Activated naive CD8-positive, alpha-beta T cell treated with anti-CD3 and anti-CD28 coated beads, Interleukin-2, amount 50 U/mL, for 24 hours (primary cell): Measurements from ENCODE around the gene PLA2G15.

Experiments used
- ATAC-seq: fragments of 150-1000 bp; cut with Tn5 transposase; one replicate; pipeline ENCODE4 v1.10.0; 2021
- DNase-seq: peaks from one replicate; pipeline ENCODE4 v3.0.0; 2021
- H3K27ac Mint-ChIP-seq: one replicate; pipeline ENCODE4 v1.8.0; 2021; ENCODE audit warnings: mild to moderate bottlenecking, mixed read lengths
- H3K27me3 Mint-ChIP-seq: one replicate; pipeline ENCODE4 v1.8.0; 2021; ENCODE audit warnings: mixed read lengths
- H3K36me3 Mint-ChIP-seq: one replicate; pipeline ENCODE4 v1.8.0; 2021; ENCODE audit warnings: low read depth, mixed read lengths
- H3K4me1 Mint-ChIP-seq: one replicate; pipeline ENCODE4 v1.8.0; 2021; ENCODE audit warnings: mixed read lengths
- H3K4me3 Mint-ChIP-seq: one replicate; pipeline ENCODE4 v1.8.0; 2021; ENCODE audit warnings: mild to moderate bottlenecking, moderate library complexity, mixed read lengths
- H3K9me3 Mint-ChIP-seq: one replicate; pipeline ENCODE4 v1.8.0; 2021; ENCODE audit warnings: mixed read lengths

Gene PLA2G15

DNA sequence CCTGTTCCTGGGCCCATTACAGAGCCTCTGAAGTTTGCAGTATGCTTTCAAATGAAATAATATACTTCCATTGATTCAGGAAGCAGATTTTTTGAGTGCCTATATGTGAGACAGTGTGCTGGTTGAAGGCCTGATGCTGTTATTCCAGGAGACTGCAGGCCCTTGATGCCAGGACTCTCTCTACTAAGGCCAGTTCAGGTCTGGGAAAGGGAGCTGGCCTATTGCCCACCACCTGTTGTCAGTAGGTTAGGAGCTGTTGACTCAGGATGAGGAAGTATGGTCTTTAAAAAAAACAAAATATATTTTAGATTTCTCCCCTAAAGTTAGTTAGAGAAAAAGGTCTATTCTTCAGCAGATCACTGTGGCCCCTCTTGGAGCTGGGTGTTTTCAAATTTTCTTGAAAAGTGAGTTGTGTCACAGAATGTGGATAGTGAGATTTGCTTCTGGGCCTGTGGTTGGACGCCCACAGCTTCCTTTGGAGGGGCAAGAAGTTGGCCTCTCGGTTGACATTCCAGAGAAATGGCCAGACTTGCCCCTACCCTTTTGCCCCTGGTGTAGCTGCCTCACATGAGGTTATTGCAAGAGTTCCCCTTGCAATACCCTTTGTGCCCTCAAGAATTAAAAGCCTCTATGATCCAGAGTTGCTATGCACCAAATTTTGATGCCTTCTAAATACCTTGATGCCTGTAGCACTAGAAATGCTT, 17.2 kb upstream of the PLA2G15 start:
- no peaks in the 10 kb centered on the region for H3K9me3 Mint-ChIP-seq
- H3K27me3 Mint-ChIP-seq = no peaks in the 10 kb centered on the region
- peaks cover 43% of the 10 kb centered on the region for H3K4me1 Mint-ChIP-seq
- no peak overlapping the region for H3K4me3 Mint-ChIP-seq
- ATAC-seq = no peak
- H3K27ac Mint-ChIP-seq = peak overlapping the region; percentile 86
- peaks cover 19% of the 10 kb centered on the region for H3K36me3 Mint-ChIP-seq
- DNase-seq = no peak

DNA sequence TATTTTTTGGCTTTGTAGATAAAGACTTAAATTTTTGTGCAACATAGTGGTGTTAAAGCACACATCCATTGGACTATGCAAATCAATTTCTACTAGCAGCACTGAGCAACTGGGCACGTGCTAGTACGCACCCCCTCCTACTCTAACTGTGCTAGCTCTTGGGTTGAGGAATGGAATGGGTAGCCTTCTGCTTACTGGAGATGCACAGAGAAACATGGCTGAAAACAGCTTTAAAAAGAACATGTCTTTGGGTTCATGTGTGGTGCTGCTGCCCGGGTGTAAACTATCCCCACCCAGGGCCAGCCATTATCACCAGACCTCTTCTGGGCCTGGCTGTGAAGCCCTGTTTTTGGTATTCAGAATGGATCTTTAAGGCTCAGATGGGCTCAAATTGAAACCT, 16.5 kb upstream of the PLA2G15 start:
- Mint-ChIP-seq H3K36me3 (peaks cover 19% of the 10 kb centered on the region), H3K27ac (peak overlapping the region; percentile 54), H3K4me1 (peaks cover 49% of the 10 kb centered on the region), H3K9me3 (no peaks in the 10 kb centered on the region), H3K4me3 (no peak overlapping the region), H3K27me3 (no peaks in the 10 kb centered on the region)
- ATAC-seq (no peak), DNase-seq (no peak)

DNA sequence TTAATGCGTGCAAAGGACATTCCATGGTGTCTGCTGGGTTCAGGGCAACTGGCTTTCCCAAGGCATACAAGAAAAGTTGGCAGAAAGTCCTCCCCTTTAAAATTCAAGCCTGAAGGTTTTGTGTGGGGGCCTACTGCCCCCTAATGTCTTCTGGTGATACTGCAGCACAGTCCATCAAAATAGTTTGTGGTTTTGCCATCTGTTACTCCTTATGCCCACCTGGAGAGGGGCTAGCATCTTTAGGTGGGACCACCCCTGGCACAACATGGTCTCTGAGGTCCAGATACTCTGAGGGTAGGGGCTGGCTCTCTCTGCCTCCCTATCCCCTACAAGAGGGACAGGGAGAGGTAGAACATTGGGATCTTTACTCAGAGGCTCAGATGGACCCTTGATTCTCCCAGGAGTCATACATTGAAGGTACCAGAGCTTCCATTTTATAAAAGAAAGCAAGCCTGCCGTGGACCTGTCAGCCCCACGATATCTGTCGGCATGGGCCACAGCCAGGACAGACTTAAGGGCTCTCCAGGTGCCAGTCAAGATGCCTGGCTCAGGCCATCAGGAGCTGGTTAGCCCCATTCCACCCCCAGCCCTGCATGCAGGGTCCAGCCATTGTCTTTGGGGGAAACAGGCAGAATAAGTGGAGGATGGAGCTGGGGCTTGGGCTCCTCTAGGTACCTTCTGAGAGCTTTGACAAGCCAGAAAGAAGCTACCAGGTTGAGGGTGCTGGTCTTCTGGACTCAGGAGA, 15.6 kb upstream of the PLA2G15 start:
- DNase-seq (peak; percentile 45), ATAC-seq (no peak)
- Mint-ChIP-seq H3K4me1 (peaks cover 51% of the 10 kb centered on the region), H3K27me3 (no peaks in the 10 kb centered on the region), H3K27ac (peak overlapping the region; percentile 54), H3K36me3 (peaks cover 19% of the 10 kb centered on the region), H3K9me3 (no peaks in the 10 kb centered on the region), H3K4me3 (no peak overlapping the region)

DNA sequence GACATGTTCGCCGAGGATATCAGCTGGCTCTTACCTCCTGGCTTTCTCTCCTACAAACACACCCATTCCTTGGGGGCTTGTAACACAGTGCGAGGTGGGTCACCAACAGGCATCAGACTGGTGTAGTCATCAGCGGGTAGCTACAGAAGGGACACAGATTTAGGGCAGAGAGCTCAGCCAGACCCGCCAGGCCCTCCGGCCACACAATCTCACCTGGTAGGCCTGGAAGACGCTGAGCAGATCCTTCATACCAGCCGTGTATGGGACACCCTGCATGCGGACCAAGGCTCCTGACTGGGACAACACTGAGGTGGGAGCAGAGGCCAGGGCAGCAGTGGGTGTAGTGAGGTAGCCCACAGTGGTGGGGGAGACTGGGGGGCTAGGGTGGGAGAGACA, 15.0 kb upstream of the PLA2G15 start:
- H3K4me1 Mint-ChIP-seq = peaks cover 53% of the 10 kb centered on the region
- DNase-seq = no peak
- H3K36me3 Mint-ChIP-seq = peaks cover 19% of the 10 kb centered on the region
- ATAC-seq = no peak
- no peak overlapping the region for H3K4me3 Mint-ChIP-seq
- no peak overlapping the region for H3K27ac Mint-ChIP-seq
- H3K9me3 Mint-ChIP-seq = no peaks in the 10 kb centered on the region
- no peaks in the 10 kb centered on the region for H3K27me3 Mint-ChIP-seq

DNA sequence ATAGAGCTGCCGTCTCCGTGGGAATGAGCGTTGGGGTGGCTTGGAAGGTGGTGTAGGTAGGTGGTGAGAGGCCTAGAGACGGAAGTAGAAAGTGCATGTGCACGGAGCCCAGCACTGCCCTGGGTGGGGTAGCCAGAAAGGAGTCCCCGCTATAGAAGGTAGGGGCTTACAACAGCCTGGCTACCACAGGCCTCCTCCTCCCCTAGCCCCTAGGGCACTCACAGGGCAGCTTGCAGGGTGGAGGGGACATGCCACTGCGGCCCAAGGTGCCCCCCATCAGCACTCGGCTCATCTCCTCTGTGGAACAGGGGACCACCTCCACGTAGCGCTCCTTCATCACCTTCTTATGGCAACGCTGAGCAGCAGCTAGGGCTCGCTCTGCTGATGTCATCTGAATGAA, 14.2 kb upstream of the PLA2G15 start:
- no peaks in the 10 kb centered on the region for H3K9me3 Mint-ChIP-seq
- H3K27ac Mint-ChIP-seq = no peak overlapping the region
- H3K4me1 Mint-ChIP-seq = peaks cover 47% of the 10 kb centered on the region
- H3K36me3 Mint-ChIP-seq = peaks cover 13% of the 10 kb centered on the region
- no peak overlapping the region for H3K4me3 Mint-ChIP-seq
- DNase-seq (no peak), ATAC-seq (no peak)
- H3K27me3 Mint-ChIP-seq = no peaks in the 10 kb centered on the region

DNA sequence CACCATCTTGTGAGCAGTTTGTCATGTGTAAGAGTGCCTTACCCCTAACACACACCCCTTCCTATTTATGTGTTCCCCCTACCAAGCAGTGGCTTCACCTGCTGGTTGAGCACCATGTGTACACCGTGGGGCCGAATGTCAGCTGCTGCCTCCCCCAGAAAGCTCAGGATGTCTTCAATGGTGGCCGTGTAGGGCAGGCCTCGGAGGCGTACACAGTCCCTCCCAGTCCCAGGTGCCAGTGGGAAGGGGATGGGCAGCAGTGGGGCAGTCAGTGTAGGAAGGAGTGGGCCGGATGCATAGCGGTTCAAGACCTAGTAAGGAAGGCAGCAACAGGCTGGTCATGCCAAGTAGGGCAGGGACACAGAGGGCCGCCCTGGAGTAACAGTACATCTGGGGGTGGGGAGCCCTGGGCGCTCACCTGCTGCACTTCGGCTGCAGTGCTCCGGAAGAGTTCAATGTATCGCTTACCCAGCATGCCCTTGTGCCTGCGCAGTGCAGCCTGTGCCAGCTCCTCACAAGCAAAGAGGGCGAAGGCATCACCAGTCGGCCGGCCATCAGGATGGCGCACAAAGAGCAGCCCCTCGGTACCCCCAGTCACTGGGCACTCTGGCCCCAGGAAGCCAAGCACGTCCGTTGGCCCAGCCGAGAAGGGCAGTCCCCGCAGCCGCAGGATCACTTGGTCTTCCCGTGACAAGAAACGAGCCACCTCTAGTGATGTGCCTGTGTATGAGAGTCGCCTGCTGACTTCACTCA, 13.6 kb upstream of the PLA2G15 start:
- Mint-ChIP-seq H3K27ac (no peak overlapping the region), H3K4me3 (no peak overlapping the region), H3K9me3 (no peaks in the 10 kb centered on the region), H3K36me3 (peaks cover 13% of the 10 kb centered on the region), H3K27me3 (no peaks in the 10 kb centered on the region), H3K4me1 (peaks cover 45% of the 10 kb centered on the region)
- no peak for DNase-seq
- no peak for ATAC-seq

DNA sequence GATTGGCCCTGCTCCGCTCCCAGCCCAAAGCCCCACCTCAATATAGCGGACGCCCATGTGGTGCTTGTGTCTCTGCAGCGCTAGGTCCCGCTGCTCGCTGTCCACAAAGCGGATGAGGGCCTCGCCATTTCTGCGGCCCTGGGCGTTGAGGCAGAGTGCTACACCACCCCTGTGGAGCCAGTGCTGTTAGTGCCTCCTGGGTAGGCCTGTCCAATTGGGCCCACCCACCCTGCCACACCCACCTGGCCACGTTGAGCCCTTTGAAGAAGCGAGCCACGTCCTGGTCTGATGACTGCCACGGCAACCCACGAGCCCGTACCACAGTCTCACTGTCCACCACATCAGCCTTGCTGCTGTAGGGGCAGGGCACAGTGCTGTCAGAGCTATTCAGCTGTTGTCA, 12.8 kb upstream of the PLA2G15 start:
- DNase-seq = no peak
- Mint-ChIP-seq H3K27me3 (no peaks in the 10 kb centered on the region), H3K9me3 (no peaks in the 10 kb centered on the region), H3K27ac (no peak overlapping the region), H3K4me1 (peaks cover 43% of the 10 kb centered on the region), H3K4me3 (no peak overlapping the region), H3K36me3 (peaks cover 9% of the 10 kb centered on the region)
- no peak for ATAC-seq

DNA sequence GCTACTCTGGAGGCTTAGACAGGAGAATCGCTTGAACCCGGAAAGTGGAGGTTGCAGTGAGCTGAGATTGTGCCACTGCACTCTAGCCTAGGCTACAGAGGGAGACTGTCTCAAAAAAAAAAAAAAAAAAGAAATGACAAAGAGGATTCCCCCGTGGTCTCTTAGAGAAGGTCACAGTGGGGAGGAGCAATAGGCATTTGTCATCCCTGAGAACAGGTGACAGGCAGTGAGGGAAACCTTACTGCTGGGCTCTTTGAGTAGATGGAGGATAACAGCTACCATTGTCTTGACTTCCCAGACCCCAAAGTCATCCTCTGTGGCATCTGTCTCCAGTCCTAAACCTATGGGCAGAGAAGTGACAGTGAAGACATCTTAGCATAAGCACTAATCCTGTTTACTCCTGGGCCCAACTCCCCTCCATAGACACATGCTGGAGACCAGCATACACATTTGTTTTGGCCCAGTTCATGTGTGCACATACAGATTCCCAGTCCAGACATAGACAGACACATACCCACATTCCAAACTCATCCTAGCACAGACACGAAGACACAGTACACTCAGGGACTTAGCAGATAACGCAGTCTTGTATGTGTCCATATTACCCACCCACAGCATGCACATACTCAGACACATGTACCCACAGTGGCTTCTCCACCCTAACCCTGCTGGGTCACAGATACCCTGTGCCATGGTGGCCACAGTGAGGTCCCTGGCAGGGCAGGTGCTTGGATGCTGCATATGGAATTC, 11.9 kb upstream of the PLA2G15 start:
- peak; percentile 51 for ATAC-seq

DNA sequence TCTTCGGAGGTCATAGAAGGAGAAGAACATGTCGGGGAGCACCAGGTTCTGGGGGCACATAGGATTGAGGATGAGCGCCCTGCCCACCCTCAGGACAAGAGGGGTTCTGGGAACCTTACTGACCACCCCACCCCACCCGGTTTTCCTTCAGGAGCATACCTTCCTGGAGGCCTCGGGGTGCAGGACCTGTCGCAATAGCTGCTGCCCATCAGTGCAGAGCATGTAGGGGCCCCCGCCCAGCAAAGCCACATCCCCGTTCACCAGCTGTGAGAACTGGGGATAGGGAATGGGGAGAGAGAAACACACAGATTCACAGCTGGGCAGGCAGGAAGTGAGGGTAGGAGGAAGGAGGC, 11.4 kb upstream of the PLA2G15 start:
- Mint-ChIP-seq H3K9me3 (no peaks in the 10 kb centered on the region), H3K36me3 (peaks cover 5% of the 10 kb centered on the region), H3K27ac (no peak overlapping the region), H3K4me1 (peaks cover 38% of the 10 kb centered on the region), H3K27me3 (no peaks in the 10 kb centered on the region), H3K4me3 (no peak overlapping the region)
- ATAC-seq = no peak
- DNase-seq = no peak

More for the DNA sequence above, 11.9 kb upstream of the PLA2G15 start:
- DNase-seq = no peak
- Mint-ChIP-seq H3K27ac (peak overlapping the region; percentile 2), H3K27me3 (no peaks in the 10 kb centered on the region), H3K36me3 (peaks cover 5% of the 10 kb centered on the region), H3K4me3 (no peak overlapping the region), H3K9me3 (no peaks in the 10 kb centered on the region), H3K4me1 (peaks cover 39% of the 10 kb centered on the region)

DNA sequence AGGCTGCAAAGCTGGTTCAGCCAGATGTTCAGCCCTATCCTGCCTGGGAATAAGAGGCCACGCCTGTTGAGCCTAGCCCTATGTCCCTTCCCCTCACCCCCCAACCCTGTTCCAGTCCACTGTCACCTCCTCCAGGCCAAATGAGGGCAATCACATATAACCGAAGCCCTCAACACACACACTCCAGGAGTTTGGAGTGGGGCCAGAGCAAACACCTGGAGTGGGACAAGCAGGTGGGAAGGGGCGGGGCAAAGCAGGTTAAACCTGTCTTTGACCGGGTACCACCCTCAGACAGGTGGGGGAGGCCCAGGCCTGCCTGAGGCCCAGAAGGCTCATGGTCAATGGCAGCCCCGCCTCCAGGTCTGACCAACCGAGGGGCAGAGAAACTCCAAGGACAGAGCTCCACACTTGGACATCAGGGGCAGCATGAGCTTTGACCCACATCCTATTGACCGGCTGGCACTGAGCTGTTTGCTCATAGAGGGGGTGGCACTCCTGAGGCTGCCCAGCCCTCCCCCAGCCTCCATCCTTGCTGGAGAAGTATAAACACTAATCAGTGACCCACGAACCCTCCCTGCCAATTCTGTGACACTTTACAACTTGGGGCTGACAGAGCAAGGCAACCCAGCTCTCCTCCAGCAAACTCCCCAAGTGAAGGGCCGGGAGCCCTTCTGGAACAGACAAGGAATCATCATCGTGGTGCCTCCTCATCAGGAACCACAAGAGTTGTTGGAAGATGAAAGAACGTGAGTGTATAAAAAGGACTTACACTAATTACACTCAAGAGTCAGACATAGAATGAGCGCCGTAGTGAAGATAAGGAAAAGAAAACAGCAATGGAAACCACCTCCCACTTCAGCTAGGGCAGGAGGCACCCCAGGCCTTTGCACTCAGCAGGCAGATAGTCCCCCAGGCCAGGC, 10.7 kb upstream of the PLA2G15 start:
- Mint-ChIP-seq H3K4me3 (no peak overlapping the region), H3K27ac (no peak overlapping the region), H3K4me1 (peaks cover 36% of the 10 kb centered on the region), H3K9me3 (no peaks in the 10 kb centered on the region), H3K27me3 (no peaks in the 10 kb centered on the region), H3K36me3 (peaks cover under 1% of the 10 kb centered on the region)
- ATAC-seq (no peak), DNase-seq (no peak)

DNA sequence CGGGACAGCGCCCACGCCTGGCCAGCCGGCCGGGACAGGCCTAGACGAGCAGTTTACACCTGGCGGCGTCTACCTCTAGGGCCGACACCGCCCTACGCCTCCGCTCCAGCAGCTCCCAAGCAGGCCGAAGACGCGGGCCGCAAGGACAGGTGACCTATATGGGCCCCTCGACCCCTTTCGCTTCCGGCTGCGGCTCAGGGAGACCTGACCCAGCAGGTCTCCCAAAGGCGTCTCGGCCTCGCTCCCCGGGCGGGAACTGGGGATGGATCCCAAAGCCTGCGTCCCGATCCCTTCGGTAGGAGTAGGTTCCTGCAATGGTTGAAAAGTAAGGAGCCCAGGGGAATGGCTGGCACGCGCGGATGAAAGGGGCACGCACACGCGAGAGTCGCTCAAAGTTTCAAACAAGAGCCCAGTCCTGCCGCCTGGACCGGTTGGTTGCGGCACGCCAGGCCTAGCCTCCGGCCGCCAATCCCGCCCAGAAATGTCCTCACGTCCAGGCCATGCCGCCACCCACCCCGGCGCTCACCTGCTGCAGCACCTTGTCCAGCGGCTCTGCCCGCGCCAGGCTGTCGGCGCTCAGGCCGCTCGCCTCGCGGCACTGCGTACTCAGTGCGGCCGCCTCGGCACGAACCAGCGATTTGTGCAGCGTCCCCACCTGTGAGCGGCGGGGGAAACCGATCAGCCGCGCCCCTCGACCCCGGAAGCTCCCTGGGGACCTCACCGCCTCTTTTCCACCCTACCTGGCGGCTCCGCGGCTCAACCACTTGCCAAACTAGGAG, 9.9 kb upstream of the PLA2G15 start:
- ATAC-seq (no peak), DNase-seq (no peak)
- Mint-ChIP-seq H3K9me3 (no peaks in the 10 kb centered on the region), H3K36me3 (no peaks in the 10 kb centered on the region), H3K27me3 (no peaks in the 10 kb centered on the region), H3K4me1 (peaks cover 41% of the 10 kb centered on the region), H3K4me3 (no peak overlapping the region), H3K27ac (no peak overlapping the region)

DNA sequence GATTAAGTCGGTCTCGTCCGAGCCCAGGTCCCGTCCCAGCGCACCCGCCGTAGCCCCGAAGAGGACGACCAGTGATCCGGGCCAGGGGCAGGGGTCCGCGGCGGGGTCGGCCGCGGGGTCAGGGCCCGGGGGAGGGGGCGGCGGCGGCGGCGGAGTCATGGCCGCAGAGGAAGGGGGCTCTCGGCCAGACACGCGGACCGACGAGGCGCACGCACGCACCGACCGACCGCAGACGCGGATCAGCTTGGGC, 9.4 kb upstream of the PLA2G15 start, which contains the start of gene ESRP2:
ESRP2 (minus strand) TSS at position 241 of the 250 bp plus-strand sequence; CDS start at position 159, 82 bp downstream.
- Mint-ChIP-seq H3K9me3 (no peaks in the 10 kb centered on the region), H3K36me3 (no peaks in the 10 kb centered on the region), H3K27ac (peak within 1 kb of the TSS; percentile 87), H3K27me3 (no peaks in the 10 kb centered on the region), H3K4me1 (peaks cover 41% of the 10 kb centered on the region), H3K4me3 (peak within 1 kb of the TSS; percentile 90)
- ATAC-seq (no peak), DNase-seq (no peak)

DNA sequence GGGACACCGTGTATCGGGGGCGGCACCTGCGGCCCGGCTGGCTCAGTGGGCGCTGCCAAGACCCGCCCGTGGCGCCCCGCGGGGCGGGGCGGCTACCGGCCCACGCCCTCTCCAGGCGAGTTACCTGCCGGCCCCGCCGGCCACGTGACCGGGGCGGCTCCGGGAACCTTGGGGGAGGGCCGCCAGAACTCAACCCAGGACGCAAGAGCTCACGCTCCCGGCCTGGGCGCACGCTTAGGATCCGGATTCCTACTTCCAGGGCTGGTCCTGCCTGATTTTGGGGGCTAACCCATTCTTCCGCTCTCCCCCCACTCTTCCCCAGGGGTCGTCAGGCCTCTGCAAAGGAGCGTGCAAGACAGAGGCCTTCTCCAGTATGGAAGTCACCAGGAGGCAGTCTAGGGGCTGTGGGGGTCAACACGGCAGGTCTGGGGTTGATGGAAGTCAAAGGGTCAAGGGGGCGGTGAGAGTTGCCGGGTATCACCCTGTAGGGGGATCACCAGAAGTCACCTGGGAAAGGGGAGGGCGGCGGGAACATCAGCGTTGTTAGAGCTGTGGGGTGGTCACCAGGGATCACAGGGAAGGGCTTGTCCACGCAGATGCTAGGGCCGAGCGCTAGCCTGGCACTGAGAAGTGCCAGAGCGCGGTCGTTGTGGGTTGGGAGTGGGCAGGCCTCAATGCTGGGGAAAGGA, 8.9 kb upstream of the PLA2G15 start:
- Mint-ChIP-seq H3K27ac (peak overlapping the region; percentile 87), H3K9me3 (no peaks in the 10 kb centered on the region), H3K4me1 (peaks cover 41% of the 10 kb centered on the region), H3K27me3 (no peaks in the 10 kb centered on the region), H3K36me3 (no peaks in the 10 kb centered on the region), H3K4me3 (peak overlapping the region; percentile 90)
- DNase-seq (peak; percentile 42), ATAC-seq (no peak)
